ENCODE results near the gene GNAI3. TPM values are rescaled to one million over a fixed set of nuclear protein-coding genes. Genes with fewer than 3 reads are reported as not detected.

Gene GNAI3
- total and polyA plus RNA-seq, 2 of the 13 experiments (the other 11 are each of a cell fraction or from before 2014, with no cell fraction given) = 4.3 to 9.0 TPM

- no peaks in the 10 kb centered on the region for H4K20me1 ChIP-seq (ENCODE audit: insufficient read depth, low read length)
- H3K4me3 ChIP-seq (replicated peaks in 1 of 3; ENCODE audit: insufficient read depth in 1 of 3, low read depth in 2 of 3, low read length in 3 of 3) = peak overlapping the region in 1 of 3 experiments; percentile 51; a peak in 1 of 6 replicates
- FAIRE-seq (no peak), ATAC-seq (no peak), DNase-seq (ENCODE audit: low spot score) (no peak)
- no peaks in the 10 kb centered on the region for H3K36me3 ChIP-seq (replicated peaks in 1 of 2; ENCODE audit: control insufficient read depth in 1 of 2, insufficient read depth in 2 of 2, low read length in 2 of 2)
- in situ Hi-C loops (cut with HindIII; ENCODE audit: extremely low pct_ligation_motif_present, low pct_unique_long_range_greater_than_20kb) (loop anchor here (10.0 kb wide), 1 partner anchor 171 kb away; the partner anchor contains the start of gene GSTM5), intact Hi-C loops (cut with micrococcal nuclease; ENCODE audit: unreplicated experiment) (loop anchor here (2.0 to 10.0 kb wide), 2 partner anchors 95 to 441 kb away; partner anchors contain the start of gene AHCYL1)
- H3K9me3 ChIP-seq (ENCODE audit: low read length) = no peaks in the 10 kb centered on the region
- H3K27ac ChIP-seq (ENCODE audit: extremely low read length, insufficient read depth, low read length) = no peak overlapping the region
- H3K27me3 ChIP-seq (ENCODE audit: control insufficient read depth in 1 of 2, insufficient read depth in 2 of 2, low read length in 2 of 2) = peaks cover 7 to 14% of the 10 kb centered on the region in 2 experiments; a peak in 3 of 5 replicates
- POLR2A ChIA-PET = interaction anchor here (0.9 to 1.4 kb wide), 2 partner anchors 87 to 97 kb away, joined by 3 to 4 read pairs; no protein-coding TSS in a partner anchor
- 53% methylated on average over 12 of the region's 24 CpGs for WGBS (ENCODE audit: low lambda C conversion rate)
- CTCF ChIA-PET (ENCODE audit: low intra/inter-chr PET ratio, low total read pairs) = no interaction called here
- no peak overlapping the region for H3K9ac ChIP-seq (ENCODE audit: insufficient read depth, low read depth, low read length)
- TF ChIP-seq ZNF687 (CRISPR knock-in tag; IDR thresholded peaks at IDR 0.05) (0 out of 2 replicates have a peak, but pooled peaks have one; percentile 5), ZNF274 (CRISPR knock-in tag; IDR thresholded peaks at IDR 0.05) (0 out of 2 replicates have a peak, but pooled peaks have one; percentile 22), GLI4 (CRISPR knock-in tag; IDR thresholded peaks at IDR 0.05; ENCODE audit: borderline replicate concordance) (no peak)
- no peak overlapping the region for H2AFZ ChIP-seq (ENCODE audit: low read length)
- no TSS peak for BruUV-seq (replicated peaks)
- H3K4me2 ChIP-seq (ENCODE audit: low read depth, low read length) = peak overlapping the region; percentile 66
- H3K79me2 ChIP-seq (ENCODE audit: insufficient read depth, low read length) = peaks cover 16% of the 10 kb centered on the region
- H3K4me1 ChIP-seq (ENCODE audit: insufficient read depth, low read length) = peaks cover 47% of the 10 kb centered on the region
Observed at GRCh38 chr1:109543283-109543987, 5.0 kb upstream of the GNAI3 start.
